BE2C (cell line): Measurements from ENCODE around the gene TIE1.

Experiments
- DNase-seq: peaks from one replicate; pipeline ENCODE4 v3.0.0-alpha.2; 2020
- H3K27me3 ChIP-seq: fragments of 250-450 bp; sonication (Bioruptor Pico); 2 replicates; pipeline ENCODE4 v1.5.1; 2020; ENCODE audit warnings: mild to moderate bottlenecking
- H3K36me3 ChIP-seq: fragments of 250-450 bp; sonication (Bioruptor Pico); 2 replicates; pipeline ENCODE4 v1.5.1; 2020; ENCODE audit warnings: mild to moderate bottlenecking
- H3K4me1 ChIP-seq: fragments of 250-450 bp; sonication (Bioruptor Pico); 2 replicates; pipeline ENCODE4 v1.5.1; 2020
- H3K4me3 ChIP-seq: 2 replicates; pipeline ENCODE4 v1.5.1; 2011; ENCODE audit warnings: low read depth, low read length
- H3K9me3 ChIP-seq: fragments of 250-450 bp; sonication (Bioruptor Pico); 2 replicates; pipeline ENCODE4 v1.5.1; 2020
- CTCF ChIP-seq: IDR thresholded peaks from 2 replicates; pipeline ENCODE4 v1.5.1; 2012; ENCODE audit warnings: mild to moderate bottlenecking, low read depth, low read length

Gene TIE1

DNA sequence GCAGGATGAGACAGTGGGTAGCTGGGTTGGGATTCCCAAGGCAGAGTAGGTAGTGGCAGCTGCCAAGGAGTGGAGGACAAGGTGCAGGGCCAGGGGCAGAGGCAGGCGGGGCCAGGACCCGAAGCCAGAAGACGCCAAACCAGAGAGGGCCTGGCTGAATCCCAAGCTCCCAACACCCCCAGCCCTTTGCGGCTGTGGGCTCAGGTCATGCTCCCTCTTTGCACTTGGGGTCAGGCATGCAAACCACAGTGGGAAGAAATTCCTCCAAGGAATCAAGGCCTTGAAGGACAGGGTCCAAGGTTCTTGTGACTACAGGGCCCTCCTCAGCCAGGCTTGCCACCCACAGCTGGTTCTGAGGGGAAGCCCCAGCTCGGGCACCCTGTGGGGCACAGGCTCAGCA is 21.6 kb upstream of the TIE1 start:
- Histone ChIP-seq H3K4me3 (no peak overlapping the region), H3K27me3 (no peaks in the 10 kb centered on the region), H3K36me3 (no peaks in the 10 kb centered on the region), H3K9me3 (no peaks in the 10 kb centered on the region), H3K4me1 (no peaks in the 10 kb centered on the region)
- DNase-seq: no peak
- no peak for TF ChIP-seq CTCF

GRCh38 chr1:43279666-43280065 is 21.1 kb upstream of the TIE1 start:
- no peaks in the 10 kb centered on the region for H3K9me3 ChIP-seq
- H3K4me3 ChIP-seq: no peak overlapping the region
- no peaks in the 10 kb centered on the region for H3K4me1 ChIP-seq
- TF ChIP-seq CTCF: no peak
- H3K27me3 ChIP-seq: no peaks in the 10 kb centered on the region
- no peak for DNase-seq
- H3K36me3 ChIP-seq: no peaks in the 10 kb centered on the region

DNA sequence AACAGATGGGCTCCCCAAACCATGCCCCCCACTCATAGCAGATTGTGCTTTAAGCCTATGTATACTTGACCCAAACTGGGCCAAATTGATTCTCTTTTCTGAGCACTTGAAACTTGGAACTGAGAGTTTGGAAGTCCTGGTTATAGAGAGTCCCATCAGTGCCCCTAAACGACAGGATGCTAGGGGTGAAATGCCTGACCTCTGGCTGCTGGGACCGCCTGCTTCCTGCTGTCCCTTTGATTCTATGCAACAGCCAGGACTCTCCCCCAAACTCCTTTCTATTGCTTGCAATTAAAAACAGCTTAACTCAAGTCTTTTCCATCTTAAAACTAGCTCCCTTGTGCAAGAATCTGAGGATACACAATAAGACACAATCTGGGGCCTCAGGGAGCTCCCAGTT is 20.1 kb upstream of the TIE1 start:
- H3K4me1 ChIP-seq: no peaks in the 10 kb centered on the region
- no peak for DNase-seq
- no peak overlapping the region for H3K4me3 ChIP-seq
- H3K36me3 ChIP-seq: no peaks in the 10 kb centered on the region
- no peaks in the 10 kb centered on the region for H3K27me3 ChIP-seq
- TF ChIP-seq CTCF: no peak
- H3K9me3 ChIP-seq: no peaks in the 10 kb centered on the region

DNA sequence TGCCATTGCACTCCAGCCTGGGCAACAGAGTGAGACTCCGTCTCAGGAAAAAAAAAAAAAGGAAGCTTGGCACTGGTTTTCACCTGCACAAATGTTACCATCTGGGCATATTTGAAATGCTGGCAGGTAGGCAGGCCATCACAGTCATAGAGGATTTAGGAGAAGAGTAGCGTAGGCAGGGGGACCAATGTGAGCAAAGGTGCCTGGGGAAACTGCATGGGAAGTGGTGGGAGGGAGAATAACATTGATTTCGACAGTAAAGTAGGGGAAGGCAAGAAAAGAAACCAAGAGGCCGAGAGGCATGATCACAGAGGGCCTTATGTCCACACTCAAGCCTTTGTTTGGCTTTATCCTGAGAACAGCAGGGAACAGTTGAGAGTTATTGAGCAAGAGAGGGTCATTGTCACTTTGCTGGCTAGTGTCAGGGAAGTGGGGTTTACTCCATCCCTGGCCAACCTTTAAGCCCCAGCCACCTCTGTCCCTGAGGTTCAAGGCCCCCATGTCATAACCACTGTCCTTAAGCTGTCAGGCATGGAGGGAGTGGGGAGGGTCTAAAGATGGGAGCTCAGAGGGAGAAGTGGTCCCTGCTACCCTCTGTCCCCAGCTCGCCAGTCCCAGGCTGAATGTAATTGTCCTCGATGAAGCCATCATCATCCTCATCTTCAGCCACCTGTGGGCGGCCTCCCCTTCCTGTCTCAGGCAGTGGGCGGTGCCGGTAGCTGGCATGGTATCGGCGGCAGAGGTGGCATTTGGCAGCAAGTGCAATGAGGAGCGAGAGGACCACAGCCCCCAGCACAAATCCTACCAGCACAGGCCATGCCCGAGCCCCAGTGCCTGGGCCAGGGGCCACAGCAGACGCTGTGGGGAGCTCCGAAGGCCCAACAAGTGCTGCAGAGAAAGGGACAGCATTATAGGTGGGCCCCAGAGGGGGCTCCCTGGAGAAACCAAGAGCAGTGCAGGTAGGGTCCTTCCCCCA is 18.3 kb upstream of the TIE1 start:
- DNase-seq: no peak
- no peaks in the 10 kb centered on the region for H3K36me3 ChIP-seq
- H3K4me1 ChIP-seq: no peaks in the 10 kb centered on the region
- H3K9me3 ChIP-seq: no peaks in the 10 kb centered on the region
- no peak overlapping the region for H3K4me3 ChIP-seq
- no peaks in the 10 kb centered on the region for H3K27me3 ChIP-seq
- no peak for TF ChIP-seq CTCF

- Histone ChIP-seq H3K36me3 (no peaks in the 10 kb centered on the region), H3K4me3 (no peak overlapping the region), H3K9me3 (no peaks in the 10 kb centered on the region), H3K27me3 (no peaks in the 10 kb centered on the region), H3K4me1 (no peaks in the 10 kb centered on the region)
- TF ChIP-seq CTCF: no peak
- no peak for DNase-seq
Measured at GRCh38 chr1:43284065-43284464, 16.7 kb upstream of the TIE1 start.

DNA sequence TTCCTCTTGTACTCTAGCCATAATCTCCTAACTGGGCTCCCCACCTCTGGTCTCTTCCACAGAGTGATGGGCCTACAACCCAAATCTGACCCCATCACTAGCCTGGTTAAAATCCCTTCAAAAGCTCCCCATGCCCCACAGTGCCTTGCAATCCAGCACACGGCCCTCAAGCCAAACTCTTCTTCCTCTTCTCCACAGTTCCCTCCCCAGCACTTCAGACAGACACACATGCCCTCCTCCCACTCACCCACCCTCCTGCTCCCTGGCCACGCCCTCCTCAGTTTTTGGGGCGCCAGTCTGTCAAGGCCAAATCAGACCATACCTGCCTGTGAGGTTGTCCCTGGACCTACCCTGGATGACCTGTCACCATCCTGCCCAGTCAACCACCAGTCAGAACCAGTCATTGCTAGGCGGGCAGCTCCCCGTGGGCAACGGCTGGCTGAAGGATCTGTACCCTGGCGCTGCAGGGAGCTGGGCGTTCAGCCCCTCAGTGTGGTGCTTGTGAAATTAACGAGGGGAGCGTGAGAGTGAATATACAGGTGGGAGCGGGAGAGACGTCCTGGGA is 16.2 kb upstream of the TIE1 start:
- TF ChIP-seq CTCF: no peak
- DNase-seq: no peak
- no peaks in the 10 kb centered on the region for H3K4me1 ChIP-seq
- H3K9me3 ChIP-seq: no peaks in the 10 kb centered on the region
- no peaks in the 10 kb centered on the region for H3K27me3 ChIP-seq
- no peak overlapping the region for H3K4me3 ChIP-seq
- no peaks in the 10 kb centered on the region for H3K36me3 ChIP-seq
